GM21381 (cell line): Measurements from ENCODE around the gene NCOA7.
A peak's percentile ranks its signal among the peaks of the same experiment; 100 is the strongest.
"Not testable (repeated sequence)": the region's sequence is repeated elsewhere in the genome, so short reads cannot be mapped to it uniquely, and the experiment has no call there.

Experiments
- ATAC-seq: cut with Tn5 transposase; IDR thresholded peaks from one replicate; pipeline ENCODE4 v1.9.1; 2021; ENCODE audit warnings: mild to moderate bottlenecking, moderate library complexity; ENCODE audit not compliant: unreplicated experiment

NCOA7 gene

DNA sequence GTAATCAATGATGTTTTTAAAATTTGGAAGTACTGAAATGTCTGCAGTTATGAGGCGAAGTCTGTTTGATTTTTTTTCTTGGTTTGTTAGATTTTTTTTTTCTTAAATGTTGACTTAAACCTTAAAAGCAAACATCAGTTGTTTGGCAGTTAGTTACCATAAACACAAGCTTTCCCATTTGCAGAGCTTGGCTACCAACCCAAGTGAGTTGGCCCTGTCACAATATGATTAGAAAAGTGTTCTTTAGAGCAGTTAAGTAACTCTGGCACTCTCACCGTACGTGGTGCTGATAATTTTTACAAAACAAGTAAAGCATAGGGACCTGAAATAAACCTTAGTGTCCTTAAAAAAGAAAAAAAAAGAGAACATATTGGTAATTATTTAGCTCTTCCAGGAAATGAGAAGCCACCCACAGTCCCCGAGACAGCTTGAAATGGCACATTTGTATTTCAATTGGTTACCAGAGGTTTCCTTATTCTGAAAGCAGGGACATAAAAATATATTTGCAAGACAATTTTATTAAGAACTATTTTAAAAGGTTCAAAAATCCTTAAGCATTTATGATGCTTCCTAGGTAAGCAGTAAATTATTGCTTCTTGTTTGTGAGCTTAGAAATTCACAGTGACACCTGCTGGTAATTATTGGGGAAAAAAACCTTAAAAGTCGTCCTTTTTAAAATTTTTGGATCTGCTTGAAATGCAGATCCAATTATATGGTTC, 37.4 kb upstream of the NCOA7 start:
- ATAC-seq = no peak

DNA sequence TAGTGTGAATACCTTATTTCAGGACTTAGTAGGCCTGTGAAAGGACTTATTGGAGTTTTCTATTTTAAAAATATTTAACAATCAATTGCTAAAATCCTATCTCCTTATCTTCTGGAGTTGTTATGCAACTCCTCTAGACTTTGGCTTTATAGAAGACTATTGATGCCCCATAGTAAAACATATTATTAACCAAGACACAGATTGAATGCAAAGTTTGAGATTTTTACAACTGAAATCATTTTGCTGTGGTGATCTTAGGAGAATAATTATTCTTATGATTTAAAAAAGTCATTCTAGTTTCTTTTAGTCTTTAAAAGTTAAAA, 36.9 kb upstream of the NCOA7 start:
- no peak for ATAC-seq

DNA sequence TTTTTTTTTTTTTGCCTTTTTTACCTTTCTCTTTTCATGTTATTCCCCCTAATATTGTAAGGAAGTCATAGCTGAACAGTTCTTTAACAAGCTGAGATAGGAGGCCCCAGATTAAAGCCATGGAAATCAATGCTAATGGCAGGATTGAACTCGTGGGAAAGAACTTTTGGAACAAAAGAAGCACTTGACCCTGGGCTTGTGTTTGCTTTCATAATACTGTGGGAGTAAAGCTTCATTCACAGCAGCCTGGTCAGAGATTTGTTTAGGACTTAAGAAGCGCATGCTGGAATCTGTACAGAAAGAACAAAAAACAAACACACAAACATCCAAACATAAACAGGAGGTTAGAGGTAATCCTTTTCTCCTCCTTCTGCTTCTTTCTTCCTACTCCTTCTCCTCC, 36.2 kb upstream of the NCOA7 start:
- ATAC-seq = no peak

DNA sequence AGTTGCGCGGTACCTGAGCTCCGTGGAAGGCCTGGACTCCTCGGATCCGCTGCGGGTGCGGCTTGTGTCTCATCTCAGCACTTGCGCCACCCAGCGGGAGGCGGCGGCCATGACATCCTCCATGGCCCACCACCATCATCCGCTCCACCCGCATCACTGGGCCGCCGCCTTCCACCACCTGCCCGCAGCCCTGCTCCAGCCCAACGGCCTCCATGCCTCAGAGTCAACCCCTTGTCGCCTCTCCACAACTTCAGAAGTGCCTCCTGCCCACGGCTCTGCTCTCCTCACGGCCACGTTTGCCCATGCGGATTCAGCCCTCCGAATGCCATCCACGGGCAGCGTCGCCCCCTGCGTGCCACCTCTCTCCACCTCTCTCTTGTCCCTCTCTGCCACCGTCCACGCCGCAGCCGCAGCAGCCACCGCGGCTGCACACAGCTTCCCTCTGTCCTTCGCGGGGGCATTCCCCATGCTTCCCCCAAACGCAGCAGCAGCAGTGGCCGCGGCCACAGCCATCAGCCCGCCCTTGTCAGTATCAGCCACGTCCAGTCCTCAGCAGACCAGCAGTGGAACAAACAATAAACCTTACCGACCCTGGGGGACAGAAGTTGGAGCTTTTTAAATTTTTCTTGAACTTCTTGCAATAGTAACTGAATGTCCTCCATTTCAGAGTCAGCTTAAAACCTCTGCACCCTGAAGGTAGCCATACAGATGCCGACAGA, 31.4 kb upstream of the NCOA7 start:
- ATAC-seq = no peak

DNA sequence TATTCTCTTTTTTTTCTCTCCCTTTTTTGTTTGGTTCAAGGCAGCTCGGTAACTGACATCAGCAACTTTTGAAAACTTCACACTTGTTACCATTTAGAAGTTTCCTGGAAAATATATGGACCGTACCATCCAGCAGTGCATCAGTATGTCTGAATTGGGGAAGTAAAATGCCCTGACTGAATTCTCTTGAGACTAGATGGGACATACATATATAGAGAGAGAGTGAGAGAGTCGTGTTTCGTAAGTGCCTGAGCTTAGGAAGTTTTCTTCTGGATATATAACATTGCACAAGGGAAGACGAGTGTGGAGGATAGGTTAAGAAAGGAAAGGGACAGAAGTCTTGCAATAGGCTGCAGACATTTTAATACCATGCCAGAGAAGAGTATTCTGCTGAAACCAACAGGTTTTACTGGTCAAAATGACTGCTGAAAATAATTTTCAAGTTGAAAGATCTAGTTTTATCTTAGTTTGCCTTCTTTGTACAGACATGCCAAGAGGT, 30.8 kb upstream of the NCOA7 start:
- ATAC-seq = no peak

DNA sequence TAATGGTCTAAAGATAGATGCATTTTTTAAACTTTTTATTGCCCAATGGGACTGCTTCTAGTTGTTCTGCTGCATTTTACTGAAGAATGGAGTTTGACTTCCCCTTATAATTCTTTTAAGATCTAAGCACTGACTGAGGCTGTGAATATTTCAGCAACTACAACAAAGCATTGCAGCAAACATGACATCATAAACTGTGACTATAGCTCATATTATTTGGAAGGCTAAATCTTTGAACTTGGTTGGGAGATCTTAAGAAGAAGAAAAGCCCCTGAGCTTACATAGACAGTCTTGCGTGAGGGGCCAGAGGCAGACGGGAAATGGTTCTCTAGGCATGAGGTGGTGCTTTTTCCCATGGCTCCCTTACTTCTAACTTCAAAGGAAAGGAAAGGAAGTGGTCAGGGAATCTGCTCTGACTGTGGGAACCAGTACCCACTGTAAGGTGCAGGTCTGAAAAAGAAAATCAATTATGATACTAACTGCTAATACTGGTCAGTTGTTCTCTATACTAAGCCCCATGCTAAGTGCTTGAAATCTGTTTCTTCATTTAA, 26.6 kb upstream of the NCOA7 start:
- no peak for ATAC-seq

DNA sequence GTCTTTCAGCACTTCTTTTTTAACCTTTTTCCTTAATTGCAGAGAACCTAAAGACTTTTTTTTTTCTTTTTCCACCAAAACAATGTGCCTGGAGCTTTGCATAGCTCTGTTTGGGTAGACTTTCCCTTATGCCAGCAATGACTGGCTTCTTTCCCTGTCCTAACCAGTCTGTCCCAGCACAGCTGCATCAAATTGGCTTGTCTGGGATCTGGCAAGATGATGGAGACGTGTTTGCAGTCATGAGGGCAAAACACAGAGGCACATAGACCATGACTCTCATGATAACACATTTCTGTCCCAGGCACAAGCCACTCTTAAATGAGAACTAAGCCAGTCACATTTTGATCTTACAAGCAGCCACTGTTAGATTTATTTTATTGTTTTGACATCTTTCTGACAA, 24.8 kb upstream of the NCOA7 start:
- ATAC-seq = no peak

DNA sequence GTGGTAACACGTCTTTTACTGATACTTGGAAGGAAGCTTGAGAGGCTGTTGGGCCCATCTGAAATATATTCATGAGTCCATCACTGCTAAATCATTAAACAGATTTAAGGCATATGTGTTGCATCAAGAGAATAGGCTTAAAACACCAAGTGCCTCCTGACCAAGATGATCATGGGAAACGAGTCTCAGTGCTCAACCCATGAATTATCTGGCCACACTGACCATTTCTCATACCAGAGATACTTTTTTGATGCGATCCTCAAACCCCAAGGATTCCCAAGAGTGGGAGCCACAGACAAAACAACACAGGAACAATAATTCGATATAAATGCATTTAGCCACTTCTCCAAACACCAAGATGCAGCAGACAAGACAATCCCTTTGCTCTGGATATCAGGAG, 24.1 kb upstream of the NCOA7 start:
- no peak for ATAC-seq

DNA sequence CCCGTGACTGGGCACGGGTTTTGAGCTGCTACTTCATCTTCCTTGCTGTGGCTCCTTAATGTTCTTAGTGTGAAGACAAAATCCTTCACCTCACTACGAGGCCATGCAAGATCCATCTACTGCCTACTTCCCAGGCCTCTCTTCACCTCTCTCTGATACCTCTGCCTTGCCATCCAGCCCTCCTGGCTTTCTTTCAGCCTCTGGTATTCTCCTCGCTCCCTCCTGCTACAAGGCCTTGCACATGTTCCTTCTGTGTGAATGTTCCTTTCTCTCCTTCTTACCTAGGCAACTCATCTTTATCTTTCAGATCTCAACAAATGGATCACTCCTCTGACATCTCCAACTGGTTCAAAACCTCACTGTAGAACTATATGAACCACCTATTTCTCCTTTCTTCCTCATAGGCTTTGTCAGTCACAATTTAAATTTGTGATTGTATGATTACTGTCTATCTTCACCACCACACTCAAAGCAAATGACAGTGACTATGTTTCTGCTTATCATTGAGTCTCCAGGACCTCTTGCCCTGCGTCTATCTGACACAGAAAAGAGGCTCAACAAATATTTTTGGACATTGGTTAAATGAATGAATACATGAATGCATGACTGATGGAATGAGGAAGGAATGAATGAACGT, 21.5 kb upstream of the NCOA7 start:
- no peak for ATAC-seq

DNA sequence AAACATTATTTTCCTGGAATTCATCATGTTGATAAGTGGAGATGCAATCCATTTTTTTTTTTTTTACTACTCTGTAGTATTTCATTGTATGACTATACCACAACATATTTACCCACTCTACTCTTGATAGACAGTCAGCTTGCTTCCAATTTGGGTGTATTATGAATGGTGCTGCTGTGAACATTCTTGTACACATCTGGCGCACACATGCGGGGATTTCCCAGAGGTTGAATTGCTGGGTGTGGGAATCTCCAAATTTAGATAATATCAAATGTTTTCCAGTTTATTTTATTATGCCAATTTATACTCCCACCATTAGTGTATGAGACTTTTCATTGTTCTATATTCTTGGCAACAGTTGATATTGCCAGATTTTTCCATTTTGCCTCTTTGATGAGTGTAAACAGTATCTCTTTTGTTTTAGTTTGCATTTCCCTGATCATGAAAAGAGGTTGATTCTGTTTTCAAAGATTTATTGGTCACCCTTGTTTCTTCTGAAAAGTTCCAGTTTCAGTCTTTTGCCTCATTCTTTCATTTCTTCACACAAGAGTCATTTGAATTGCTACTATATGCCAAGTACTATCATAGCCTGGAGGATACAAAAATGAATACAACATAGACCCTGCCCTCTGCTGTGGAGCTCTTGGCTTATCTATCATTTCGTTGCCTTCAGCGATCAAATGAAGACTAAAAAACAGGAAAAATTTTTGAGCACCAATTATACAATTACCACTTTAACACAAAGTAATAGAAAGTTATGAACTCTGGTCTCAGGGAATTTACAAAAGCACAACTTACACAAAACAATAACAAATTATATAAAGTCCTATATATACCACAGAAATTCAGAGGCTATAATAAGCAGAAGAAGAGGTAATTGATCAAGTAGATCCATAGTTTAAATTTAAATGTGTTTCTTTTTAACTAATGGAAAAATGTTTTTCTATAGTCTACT, 17.1 kb upstream of the NCOA7 start:
- ATAC-seq = no peak

DNA sequence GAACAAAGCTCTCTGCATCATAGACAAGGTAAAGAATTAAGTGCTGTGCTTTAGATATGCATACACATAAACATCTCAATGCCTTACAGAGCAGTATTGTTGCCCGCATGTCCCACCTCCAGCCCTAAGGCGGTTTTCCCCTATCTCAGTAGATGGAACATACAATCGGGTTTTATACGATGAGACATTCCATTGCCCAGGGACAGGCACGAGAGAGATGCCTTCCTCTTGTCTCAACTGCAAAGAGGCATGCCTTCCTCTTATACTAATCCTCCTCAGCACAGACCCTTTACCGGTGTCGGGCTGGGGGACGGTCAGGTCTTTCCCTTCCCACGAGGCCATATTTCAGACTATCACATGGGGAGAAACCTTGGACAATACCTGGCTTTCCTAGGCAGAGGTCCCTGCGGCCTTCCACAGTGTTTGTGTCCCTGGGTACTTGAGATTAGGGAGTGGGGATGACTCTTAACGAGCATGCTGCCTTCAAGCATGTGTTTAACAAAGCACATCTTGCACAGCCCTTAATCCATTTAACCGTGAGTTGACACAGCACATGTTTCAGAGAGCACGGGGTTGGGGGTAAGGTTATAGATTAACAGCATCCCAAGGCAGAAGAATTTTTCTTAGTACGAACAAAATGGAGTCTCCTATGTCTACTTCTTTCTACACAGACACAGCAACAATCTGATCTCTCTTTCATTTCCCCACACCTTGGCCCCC, 14.5 kb upstream of the NCOA7 start:
- not testable (repeated sequence) for ATAC-seq

DNA sequence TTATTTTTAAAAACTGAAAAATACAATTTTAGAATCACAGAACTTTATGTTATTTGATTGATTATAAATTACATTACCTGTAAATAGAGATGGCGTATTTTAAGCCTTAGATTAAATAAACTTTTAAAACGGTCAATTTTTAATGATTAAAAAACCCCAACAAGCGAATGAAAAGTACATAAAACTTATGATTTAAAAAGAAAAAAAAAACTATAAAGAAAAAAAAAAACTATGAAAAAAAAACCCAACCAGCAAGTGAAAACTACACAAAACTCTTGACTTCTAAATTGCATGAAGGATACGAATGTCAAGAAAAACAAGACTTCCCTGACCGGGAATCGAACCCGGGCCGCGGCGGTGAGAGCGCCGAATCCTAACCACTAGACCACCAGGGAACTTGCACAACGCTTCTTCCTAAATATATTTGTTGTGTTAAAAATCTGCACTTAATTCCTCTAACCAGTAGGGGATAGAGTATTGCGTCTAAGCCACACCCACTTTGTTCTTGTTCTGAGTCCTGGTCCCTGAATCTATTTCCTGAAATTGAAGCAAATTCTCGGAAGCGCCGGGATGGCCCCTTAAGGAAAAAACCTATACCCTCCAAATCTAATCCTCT, 10.7 kb upstream of the NCOA7 start:
- ATAC-seq = peak; percentile 78

DNA sequence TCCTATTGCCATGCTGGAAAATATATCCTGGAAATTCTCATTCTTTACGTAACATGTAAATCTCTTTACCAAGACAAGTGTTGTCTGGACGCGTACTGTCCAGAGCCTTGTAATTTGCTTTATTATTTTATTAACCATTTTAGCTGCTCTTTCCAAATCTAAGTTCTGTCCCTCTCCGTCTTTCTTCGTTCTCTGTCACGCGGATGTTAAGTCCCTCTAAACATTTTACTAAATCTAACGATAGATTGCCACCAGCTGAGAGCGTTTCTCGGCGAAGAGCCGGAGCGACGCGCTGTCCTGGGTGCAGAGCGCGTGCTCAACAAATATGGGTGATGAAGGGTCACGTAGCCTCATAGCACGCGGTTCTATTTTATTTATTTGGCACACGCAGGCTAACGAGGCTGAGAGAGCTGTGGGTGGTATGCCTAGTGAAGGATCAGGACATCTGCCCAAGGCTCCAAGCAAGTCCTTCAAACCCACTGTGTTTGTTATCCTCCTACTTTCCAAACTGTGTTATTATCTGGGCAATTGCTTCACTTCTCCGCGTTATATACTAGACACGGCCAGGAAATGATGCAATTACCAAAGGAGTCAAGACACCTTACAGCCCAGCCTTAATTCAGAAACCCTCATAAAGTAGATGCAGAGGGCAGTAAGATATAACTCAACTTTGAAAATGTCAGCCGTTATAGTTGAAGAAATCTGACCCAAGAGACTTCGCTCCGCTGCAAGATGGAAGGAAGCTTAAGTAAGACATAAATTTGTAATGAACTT, 10.0 kb upstream of the NCOA7 start:
- peak; percentile 70 for ATAC-seq

DNA sequence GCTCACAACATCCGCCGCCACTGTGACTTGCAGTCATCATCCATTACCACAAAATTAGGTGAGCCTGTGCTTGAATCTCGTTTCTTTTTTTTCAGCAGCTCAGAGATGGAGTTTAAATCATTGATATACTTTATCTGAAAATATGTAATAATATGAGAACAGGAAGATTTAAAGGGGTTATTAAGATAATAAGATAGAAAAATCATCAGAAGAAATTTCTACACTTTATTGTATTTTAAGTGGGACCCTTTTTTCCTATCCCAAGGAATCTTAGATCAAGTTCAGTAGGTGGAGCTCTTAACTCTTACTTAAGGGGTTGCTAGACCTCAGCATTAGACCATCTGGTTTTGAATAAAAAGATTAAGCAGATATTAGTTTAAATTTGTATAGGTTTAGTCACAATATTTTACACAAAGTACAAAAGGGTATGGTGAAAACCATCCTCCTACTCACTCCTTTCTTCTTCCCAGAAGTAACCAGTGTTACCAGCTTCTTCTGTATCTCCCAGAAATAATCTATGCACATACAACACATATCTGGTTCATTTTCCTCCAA, 9.4 kb upstream of the NCOA7 start:
- peak; percentile 41 for ATAC-seq

DNA sequence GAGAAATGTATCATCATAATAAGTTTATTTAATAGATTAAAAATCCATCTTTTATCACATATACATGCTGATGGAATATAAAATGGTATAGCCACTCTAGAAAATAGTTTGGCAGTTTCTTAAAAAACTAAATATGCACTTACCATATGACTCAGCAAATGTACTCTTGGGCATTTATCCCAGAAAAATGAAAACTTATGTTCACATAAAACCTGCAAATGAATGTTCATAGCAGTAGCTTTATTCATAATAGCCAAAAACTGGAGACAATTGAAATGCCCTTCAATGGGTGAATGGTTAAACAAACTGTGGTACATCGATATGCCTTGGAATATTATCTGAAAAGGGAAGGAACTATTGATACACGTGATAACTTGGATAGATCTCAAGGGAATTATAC, 6.4 kb upstream of the NCOA7 start:
- no peak for ATAC-seq

DNA sequence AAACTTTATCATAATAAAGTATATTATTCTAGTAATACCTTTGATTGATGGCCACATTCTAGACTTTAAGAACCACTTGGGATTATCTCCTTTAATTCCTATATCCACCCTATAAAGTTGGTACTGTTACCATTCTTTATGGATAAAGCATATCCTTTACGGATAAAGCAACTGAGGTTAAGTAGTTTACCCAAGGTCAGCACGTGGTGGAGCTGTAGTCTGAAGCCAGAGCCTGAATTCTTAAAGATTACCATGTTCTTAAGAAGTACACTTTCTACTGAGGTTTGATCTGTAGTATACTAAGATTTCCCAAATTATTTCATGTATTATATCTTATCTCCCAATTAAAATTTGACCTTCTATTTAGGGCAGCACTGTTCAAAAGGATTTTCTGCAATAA, 3.0 kb upstream of the NCOA7 start:
- no peak for ATAC-seq

DNA sequence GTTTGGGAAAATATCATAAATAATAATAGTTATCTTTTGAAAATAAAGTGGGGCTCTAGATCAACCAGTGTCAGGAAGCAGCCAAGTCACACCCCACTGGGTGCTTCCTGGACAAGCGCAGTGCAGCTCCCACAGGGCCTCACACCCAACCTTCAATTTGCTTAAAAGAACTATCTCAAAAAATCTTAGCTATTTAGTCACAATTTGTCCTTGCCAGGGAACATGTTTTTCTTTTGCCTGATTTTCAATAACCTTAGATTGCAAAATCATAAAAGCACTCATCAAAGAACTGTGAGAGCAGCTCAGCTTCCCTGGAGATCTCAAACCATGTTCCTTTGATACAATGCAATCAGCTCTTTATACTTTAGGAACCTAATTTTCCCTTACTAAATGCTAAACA, 1.6 kb upstream of the NCOA7 start:
- no peak for ATAC-seq

DNA sequence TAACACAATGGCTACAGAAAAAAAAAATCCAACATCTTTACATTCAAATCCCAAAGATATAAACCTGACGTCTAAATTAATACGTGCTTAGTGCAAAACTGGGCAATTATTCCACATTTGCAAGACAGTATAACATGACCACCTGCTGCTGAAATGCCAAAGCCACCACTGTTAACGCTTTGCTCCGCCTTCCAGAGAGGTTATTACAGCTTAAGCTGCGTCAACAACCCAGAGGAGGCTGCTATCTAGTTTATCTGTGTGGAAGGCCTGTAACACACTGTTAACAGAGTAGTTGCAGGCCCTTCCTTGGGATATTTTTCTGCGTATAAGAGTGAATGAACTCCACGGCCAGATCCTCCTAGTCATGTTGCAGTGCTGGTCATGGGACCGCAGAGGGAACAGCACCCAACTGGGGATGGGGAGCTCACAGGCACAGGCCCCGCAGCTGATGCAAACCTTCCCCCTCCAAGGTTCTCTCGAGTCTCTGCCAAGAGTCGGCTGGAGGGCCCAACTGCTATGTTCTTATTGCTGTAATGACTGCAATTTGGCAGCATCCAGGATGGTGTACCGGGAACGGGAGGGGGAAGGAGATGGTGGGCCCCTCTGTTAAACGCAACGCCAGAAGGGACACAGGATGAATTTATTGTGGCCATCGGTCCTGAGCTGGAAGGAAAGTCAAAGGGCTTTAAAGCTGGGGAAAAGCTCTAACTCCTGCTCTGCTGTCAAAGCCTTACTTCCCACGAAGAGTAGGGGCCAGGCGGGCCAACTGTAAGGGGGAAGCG, 993 bp upstream of the NCOA7 start:
- no peak for ATAC-seq
